NCI-H1436 treated with DMSO at 0.1 percent for 48 hours (cell line): ENCODE data around the gene SWAP70.

ENCODE experiments used
- DNase-seq: peaks from one replicate; lab custom pipeline; 2025; lab: John Stamatoyannopoulos, UW

Gene SWAP70

GRCh38 chr11:9776203-9776602 lies 112.3 kb downstream of the SWAP70 start:
- DNase-seq: no peak

- DNase-seq: no peak
These were observed 113.2 kb downstream of the SWAP70 start for GRCh38 chr11:9777066-9777465.

- no peak for DNase-seq
These were observed 113.6 kb downstream of the SWAP70 start for GRCh38 chr11:9777525-9777924.

DNA sequence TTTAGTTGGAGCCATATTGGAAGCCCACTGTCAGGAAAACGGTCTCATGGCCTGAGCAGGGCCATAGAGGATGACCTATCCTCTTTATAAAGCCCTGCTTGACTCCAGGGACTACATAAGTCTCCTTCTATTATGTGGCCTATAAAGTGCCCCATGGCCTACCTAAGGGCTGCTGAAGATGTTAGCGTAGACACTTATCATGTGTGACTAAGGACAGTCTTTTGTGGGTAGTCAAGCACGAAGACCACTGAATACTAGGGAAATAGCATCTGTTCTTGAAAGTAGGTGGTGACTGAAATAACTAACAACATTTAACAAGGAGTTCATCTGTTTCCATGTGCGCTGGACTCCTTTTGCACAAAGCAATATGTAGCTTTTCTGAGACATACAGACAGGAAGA lies 117.1 kb downstream of the SWAP70 start:
- no peak for DNase-seq

DNA sequence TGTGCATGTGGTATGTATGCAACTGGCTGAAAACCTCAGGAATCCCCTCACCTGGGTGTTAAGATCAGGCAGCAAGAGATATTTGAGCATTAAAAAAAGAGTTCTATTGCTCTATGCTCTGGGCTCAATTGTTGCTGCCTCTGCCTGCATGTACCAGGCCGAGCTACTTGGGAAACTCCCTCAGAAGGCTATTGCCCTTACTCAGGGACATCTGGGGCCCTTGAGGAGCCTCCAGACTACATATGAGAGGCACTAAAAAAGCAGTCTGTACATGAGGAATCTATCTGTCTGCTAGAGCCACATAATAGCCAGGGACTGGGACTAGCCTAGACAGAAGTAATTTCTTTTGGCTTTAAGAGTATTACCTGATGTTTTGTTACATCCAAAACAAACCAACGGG lies 120.1 kb downstream of the SWAP70 start:
- DNase-seq: no peak

GRCh38 chr11:9784602-9785315 lies 120.9 kb downstream of the SWAP70 start:
- no peak for DNase-seq

DNA sequence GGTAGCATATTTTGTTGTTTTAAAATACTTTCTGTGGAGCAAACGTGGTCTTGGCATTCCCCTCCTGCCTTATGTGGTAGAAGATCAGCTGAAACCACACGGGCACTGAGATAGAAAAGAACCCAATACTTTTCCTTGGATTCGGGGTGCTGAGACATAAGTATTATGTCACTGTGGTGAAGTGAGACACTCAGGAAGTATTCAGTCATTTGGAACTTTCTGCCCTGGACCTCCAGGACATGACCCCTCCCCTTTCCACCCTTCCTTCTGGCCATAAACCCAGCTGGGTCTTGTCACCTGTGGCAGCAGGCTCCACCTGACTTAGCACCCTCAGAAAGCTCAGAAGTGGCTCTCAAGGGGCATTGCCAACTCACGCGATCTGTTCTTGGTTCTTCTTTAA lies 123.4 kb downstream of the SWAP70 start:
- no peak for DNase-seq

DNA sequence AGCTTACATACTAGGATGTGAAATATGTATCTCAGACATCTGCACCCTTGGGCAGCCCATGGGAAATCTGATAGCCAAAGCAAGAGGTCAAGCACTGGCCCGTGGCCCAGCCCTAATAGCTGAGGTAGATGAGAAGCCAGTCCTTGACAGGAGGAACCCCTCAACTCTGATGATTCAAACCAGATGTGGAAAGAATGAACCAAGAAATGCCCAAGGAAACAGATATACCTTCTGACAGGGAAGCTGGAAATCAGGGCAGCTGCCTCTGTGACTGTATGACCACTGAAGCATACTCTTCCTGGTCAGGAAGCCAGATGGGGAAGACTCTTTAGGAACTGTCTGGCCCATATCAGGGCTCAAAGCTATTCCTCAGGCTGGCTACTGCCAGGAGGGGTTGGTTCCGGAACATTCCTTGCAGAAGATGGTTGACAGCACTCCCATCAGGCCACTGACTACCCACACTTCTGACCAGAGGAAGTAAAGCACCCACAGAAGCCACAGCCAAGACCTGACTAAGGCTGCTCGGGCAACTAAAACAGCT lies 124.2 kb downstream of the SWAP70 start:
- no peak for DNase-seq

GRCh38 chr11:9789910-9790309 lies 126.0 kb downstream of the SWAP70 start:
- DNase-seq: no peak

DNA sequence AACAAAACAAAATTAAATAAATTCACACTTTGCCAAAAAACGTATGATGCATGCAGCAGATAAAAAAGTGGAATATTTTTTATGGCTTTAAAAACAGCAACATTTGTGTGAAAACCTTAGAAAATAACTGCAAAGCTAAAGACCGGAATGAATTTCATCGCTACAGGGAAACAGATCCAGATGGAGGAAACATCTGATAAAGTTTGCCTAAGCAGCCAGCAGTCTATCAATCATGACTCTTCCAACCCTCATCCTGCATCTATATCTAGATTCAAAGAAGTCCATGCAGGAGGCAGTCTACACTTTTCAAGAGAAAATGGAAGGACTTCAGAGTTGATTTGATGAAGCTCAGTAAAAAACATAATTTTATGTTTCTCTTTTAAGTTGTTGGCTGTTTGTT lies 126.8 kb downstream of the SWAP70 start:
- no peak for DNase-seq

- no peak for DNase-seq
These were observed 132.4 kb downstream of the SWAP70 start for GRCh38 chr11:9796266-9796665.

GRCh38 chr11:9796854-9797253 lies 133.0 kb downstream of the SWAP70 start:
- no peak for DNase-seq

GRCh38 chr11:9797300-9797699 lies 133.4 kb downstream of the SWAP70 start:
- DNase-seq: no peak

DNA sequence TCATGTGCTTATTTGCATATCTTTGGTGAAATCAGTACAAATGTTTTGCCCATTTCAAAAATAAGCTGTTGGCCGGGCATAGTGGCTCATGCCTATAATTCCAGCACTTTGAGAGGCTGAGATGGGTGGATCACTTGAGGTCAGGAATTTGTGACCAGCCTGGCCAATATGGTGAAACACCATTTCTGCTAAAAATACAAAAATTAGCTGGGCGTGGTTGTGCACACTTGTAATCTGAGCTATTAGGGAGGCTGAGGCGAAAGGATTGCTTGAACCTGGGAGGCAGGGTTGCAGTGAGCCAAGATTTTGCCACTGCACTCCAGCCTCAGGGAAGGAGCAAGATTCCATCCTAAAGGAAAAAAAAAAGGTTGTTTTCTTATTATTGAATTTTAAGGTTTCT lies 136.0 kb downstream of the SWAP70 start:
- no peak for DNase-seq

DNA sequence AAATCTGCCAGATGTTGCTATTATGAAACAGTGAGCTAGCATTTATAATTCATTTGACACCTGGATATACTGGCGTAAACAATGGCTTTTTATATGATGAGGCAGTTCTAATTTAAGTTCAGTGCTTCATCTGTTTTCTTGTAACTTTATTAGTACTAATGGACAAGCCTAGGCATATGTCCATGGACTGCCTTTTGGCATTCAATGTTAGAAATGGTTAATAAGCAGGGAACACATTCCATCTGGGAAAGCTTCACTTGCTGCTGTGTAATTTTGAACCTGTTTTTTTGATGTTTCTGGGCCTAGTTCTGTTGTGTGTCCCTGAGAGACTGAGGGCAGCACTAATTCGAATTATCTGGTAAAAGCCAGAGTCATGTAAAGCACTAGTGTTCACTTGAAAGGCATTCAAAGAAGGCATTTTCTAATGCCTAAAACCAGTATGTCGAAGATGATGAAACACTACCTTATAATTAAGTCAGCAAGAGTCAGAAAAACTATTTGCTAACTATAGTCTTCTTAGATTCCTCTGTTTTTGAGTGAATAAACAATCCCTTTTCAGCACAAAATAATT lies 138.5 kb downstream of the SWAP70 start:
- DNase-seq: no peak
